Epithelial cell of esophagus (primary cell): ENCODE results near the gene ZMIZ1.

Experiments
- DNase-seq: peaks from one replicate; pipeline ENCODE4 v3.0.0; 2010; ENCODE audit warnings: low read depth
- H3K4me3 ChIP-seq: 2 replicates; pipeline ENCODE4 v1.5.1; 2011; ENCODE audit warnings: mild to moderate bottlenecking, low read length, control low read depth
- TF ChIP-seq, protein P1 (sequence below): IDR thresholded peaks from 2 replicates; pipeline ENCODE4 v1.5.1; 2011; ENCODE audit warnings: low read depth, mild to moderate bottlenecking, low read length, control low read depth, inconsistent platforms; ENCODE audit not compliant: insufficient read depth; ENCODE audit errors: missing control alignments

Gene ZMIZ1

GRCh38 chr10:79102498-79102874 is 33.7 kb downstream of the ZMIZ1 start:
- no peak overlapping the region for H3K4me3 ChIP-seq
- peak; percentile 15 for DNase-seq
- TF ChIP-seq, protein P1, sequence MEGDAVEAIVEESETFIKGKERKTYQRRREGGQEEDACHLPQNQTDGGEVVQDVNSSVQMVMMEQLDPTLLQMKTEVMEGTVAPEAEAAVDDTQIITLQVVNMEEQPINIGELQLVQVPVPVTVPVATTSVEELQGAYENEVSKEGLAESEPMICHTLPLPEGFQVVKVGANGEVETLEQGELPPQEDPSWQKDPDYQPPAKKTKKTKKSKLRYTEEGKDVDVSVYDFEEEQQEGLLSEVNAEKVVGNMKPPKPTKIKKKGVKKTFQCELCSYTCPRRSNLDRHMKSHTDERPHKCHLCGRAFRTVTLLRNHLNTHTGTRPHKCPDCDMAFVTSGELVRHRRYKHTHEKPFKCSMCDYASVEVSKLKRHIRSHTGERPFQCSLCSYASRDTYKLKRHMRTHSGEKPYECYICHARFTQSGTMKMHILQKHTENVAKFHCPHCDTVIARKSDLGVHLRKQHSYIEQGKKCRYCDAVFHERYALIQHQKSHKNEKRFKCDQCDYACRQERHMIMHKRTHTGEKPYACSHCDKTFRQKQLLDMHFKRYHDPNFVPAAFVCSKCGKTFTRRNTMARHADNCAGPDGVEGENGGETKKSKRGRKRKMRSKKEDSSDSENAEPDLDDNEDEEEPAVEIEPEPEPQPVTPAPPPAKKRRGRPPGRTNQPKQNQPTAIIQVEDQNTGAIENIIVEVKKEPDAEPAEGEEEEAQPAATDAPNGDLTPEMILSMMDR, result no peak

- no peak for DNase-seq
- TF ChIP-seq, protein P1, result no peak
- H3K4me3 ChIP-seq, result no peak overlapping the region
Observed at GRCh38 chr10:79103129-79103528, 34.4 kb downstream of the ZMIZ1 start.

- TF ChIP-seq, protein P1, result no peak
- H3K4me3 ChIP-seq, result no peak overlapping the region
- DNase-seq, result no peak
Observed at GRCh38 chr10:79103585-79103984, 34.8 kb downstream of the ZMIZ1 start.

GRCh38 chr10:79105150-79105739 is 36.5 kb downstream of the ZMIZ1 start:
- DNase-seq, result no peak
- TF ChIP-seq, protein P1, result no peak
- no peak overlapping the region for H3K4me3 ChIP-seq

DNA sequence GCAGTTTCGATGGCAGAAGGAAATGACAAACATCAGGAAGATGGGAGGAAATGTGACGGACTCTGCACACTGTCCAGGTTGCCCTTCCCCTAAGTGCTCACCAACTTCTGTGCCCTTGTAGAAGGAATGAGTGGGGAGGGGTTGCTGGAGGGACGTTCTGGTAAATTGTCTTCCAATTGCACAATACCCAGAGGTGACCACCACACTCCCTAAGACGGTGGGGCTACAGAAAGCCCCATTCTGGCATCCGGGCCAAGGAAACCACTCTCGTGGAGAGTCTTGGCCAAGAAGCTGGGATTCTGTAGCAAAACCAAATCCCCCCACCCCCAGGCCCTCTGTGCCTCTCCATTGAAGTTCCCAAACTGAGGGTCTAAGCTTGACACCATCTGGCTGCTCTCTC is 37.1 kb downstream of the ZMIZ1 start:
- no peak overlapping the region for H3K4me3 ChIP-seq
- TF ChIP-seq, protein P1, result no peak
- DNase-seq, result no peak

DNA sequence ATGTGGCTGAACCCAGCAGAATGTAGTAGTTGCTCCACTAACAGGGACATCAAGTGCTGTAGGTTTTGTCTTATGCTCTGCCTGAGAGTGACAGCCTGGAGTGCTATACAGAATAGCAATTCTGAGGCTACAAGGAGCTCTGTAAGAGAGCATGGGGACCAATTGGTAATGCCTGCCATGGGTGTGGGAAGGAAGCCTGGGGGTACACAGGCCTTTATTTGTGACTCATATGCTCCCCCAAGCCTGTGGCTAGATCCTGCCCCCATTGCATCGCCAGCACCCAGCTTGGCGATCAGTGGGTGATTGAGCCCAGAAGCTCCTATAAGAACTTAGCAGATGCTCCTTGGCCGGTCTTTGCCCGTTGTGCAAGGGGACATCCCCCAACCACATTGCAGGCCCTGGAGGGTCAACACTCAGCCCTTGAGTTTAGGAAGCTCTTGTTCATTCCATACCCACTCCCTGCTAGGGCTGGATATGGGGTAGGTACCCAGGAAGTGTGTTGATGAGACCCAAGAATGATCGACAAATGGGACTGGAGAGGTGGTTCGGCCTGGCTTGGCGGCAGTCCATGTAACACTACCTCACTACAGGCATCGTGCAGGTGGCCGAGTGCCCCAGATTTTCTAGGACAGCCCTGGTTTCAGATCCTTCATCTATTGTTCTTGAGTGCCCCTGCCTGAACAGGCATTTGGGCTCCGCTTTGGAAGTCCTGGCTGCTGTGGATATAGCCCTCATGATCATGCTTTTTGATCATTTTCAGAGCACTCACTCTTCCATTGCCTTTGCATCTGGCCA is 37.7 kb downstream of the ZMIZ1 start:
- TF ChIP-seq, protein P1, result no peak
- DNase-seq, result no peak
- no peak overlapping the region for H3K4me3 ChIP-seq
